ENCODE measurements around the gene OPALIN.

OPALIN gene

DNA sequence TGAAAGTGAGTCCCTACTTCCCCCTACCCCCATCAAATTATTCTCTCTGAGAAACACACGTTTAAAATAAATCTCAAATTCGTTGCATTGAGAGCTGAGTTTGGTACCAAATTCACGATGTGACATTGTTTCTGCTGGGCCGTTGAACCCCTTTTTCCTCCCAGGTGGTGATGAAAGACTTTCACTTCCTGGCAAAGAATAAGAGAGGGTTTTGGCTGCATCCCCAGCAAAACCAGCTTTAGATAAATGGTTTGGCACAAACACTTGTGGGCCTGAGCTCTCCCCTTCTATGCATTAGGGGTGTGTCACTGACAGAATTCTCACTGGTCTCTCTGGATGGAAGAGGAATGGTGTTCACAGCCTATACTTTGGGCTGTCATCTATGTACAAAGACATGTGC is 63.3 kb downstream of the OPALIN start:
- no peak for DNase-seq

Data from CD4-positive, alpha-beta T cell treated with Interleukin-4 for 1 hour (primary cell).